GM23248 (cell line): Measurements from ENCODE around the gene ZNHIT6. TPM values are rescaled to one million over a fixed set of nuclear protein-coding genes. Genes with fewer than 3 reads are reported as not detected.

Experiments
- DNase-seq: peaks from one replicate; pipeline ENCODE4 v3.0.0-alpha.2; 2015
- H2AFZ ChIP-seq: fragments of 200-600 bp; sonication (generic); 2 replicates; pipeline ENCODE4 v1.6.1; 2016; ENCODE audit warnings: antibody characterized with exemption
- H3F3A ChIP-seq: fragments of 200-600 bp; sonication (generic); 2 replicates; pipeline ENCODE4 v1.6.1; 2016; ENCODE audit warnings: mild to moderate bottlenecking, antibody characterized with exemption, mixed run types; ENCODE audit not compliant: insufficient read depth
- H3K27ac ChIP-seq: fragments of 200-600 bp; sonication (generic); 2 replicates; pipeline ENCODE4 v1.5.1; 2016; ENCODE audit warnings: mild to moderate bottlenecking
- H3K27me3 ChIP-seq: fragments of 200-600 bp; sonication (generic); replicated peaks from 2 replicates; pipeline ENCODE4 v1.6.1; 2016; ENCODE audit warnings: mild to moderate bottlenecking; ENCODE audit not compliant: insufficient read depth
- H3K36me3 ChIP-seq: fragments of 200-600 bp; sonication (generic); 2 replicates; pipeline ENCODE4 v1.6.1; 2016; ENCODE audit warnings: low read depth, mild to moderate bottlenecking
- H3K4me1 ChIP-seq: fragments of 200-600 bp; sonication (generic); 2 replicates; pipeline ENCODE4 v1.6.1; 2016; ENCODE audit warnings: mild to moderate bottlenecking; ENCODE audit not compliant: insufficient read depth
- H3K4me2 ChIP-seq: fragments of 200-600 bp; sonication (generic); one replicate; pipeline ENCODE4 v1.6.1; 2016; ENCODE audit warnings: mild to moderate bottlenecking; ENCODE audit not compliant: unreplicated experiment
- H3K4me3 ChIP-seq: fragments of 200-600 bp; sonication (generic); 2 replicates; pipeline ENCODE4 v1.5.1; 2016; ENCODE audit warnings: mild to moderate bottlenecking
- H3K79me2 ChIP-seq: fragments of 200-600 bp; sonication (generic); 2 replicates; pipeline ENCODE4 v1.6.1; 2016; ENCODE audit warnings: mild to moderate bottlenecking; ENCODE audit not compliant: insufficient read depth
- H3K9ac ChIP-seq: fragments of 200-600 bp; sonication (generic); 2 replicates; pipeline ENCODE4 v1.6.1; 2016; ENCODE audit warnings: mild to moderate bottlenecking
- H3K9me2 ChIP-seq: fragments of 200-600 bp; sonication (generic); 2 replicates; pipeline ENCODE4 v1.6.1; 2016; ENCODE audit warnings: mixed run types, mild to moderate bottlenecking, moderate library complexity; ENCODE audit not compliant: insufficient read depth
- H3K9me3 ChIP-seq: fragments of 200-600 bp; sonication (generic); one replicate; pipeline ENCODE4 v1.6.1; 2017; ENCODE audit warnings: low read depth
- H4K20me1 ChIP-seq: fragments of 200-600 bp; sonication (generic); 2 replicates; pipeline ENCODE4 v1.6.0; 2016; ENCODE audit not compliant: insufficient read depth
- EZH2 ChIP-seq: fragments of 200-600 bp; sonication (generic); IDR thresholded peaks from 2 replicates; pipeline ENCODE4 v1.6.1; 2018; ENCODE audit warnings: antibody characterized with exemption, mild to moderate bottlenecking; ENCODE audit not compliant: insufficient read depth, poor library complexity, severe bottlenecking
- EZH2phosphoT487 ChIP-seq: fragments of 200-600 bp; sonication (generic); IDR thresholded peaks from 2 replicates; pipeline ENCODE4 v1.6.1; 2018; ENCODE audit warnings: antibody characterized with exemption, moderate library complexity, mild to moderate bottlenecking, low read depth; ENCODE audit not compliant: insufficient read depth
- WGBS, 2 experiments: methylation state at CpG; one replicate each; pipeline ENCODE4 v1.1.6; 2015 to 2017; ENCODE audit warnings: low lambda C conversion rate in 2 of 2, low coverage in 1 of 2; ENCODE audit errors: missing lambda C conversion rate in 2 of 2; 5-methylcytosine and 5-hydroxymethylcytosine counted together
- in situ Hi-C: fragments of 300-500 bp; cut with MboI; formaldehyde crosslinking; loops from 2 replicates; pipeline ENCODE4 v1.15.0; 2020
- polyA plus RNA-seq: library from polyadenylated mRNA; unstranded; fragments of >200 nt; fragmentation: Nextera tagmentation; extraction: Ambion mirVana; gene quantifications from 2 replicates; pipeline ENCODE4 v1.2.1, GENCODE V29; 2016
- total RNA-seq: library from RNA; depleted of rRNA; stranded (reverse); fragments of >200 nt; shearing (Covaris generic); gene quantifications from 2 replicates; pipeline ENCODE4 v1.2.3, GENCODE V29; 2014; rRNA removed

Gene ZNHIT6
- total and polyA plus RNA-seq, 2 experiments from 2014 or later = 16.6 to 31.6 TPM

DNA sequence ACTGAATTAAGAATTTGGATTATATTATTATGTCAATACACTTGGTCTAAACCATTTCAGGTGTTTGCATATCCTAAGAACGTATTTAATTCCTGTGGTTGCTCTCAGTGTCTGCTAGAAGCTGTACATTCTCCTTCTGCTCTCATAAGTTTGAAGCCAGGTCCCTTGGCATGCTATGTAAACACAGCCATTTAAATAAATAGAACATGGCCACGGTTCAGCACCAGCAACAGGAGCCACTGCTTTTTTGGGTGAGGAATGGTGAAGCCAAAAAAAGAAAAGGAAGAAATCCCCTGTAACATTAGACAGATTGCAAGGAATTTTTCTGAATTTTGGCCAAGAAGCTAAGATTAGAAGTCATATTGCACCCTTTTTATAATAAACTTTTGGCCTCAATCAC is 108.6 kb downstream of the ZNHIT6 start:
- DNase-seq = no peak
- Histone ChIP-seq H3K9me2 (no peaks in the 10 kb centered on the region), H2AFZ (no peak overlapping the region), H4K20me1 (no peaks in the 10 kb centered on the region), H3K27me3 (no peaks in the 10 kb centered on the region), H3K27ac (no peak overlapping the region), H3K36me3 (no peaks in the 10 kb centered on the region), H3K4me3 (no peak overlapping the region), H3K79me2 (no peaks in the 10 kb centered on the region), H3F3A (no peaks in the 10 kb centered on the region), H3K9me3 (no peaks in the 10 kb centered on the region), H3K9ac (no peak overlapping the region), H3K4me1 (no peaks in the 10 kb centered on the region), H3K4me2 (no peak overlapping the region)
- TF ChIP-seq EZH2phosphoT487 (no peak), EZH2 (no peak)
- WGBS, 2 experiments = 69 to 84% methylated on average over 2 of the region's 2 CpGs
- in situ Hi-C loops = no loop called here

Other genes starting within 250 kb of the ZNHIT6 start
- gene DDAH1, start 243.3 kb downstream of the ZNHIT6 start, total RNA-seq = 162 and 168 TPM in 2 replicates
- gene DDAH1, start 243.3 kb downstream of the ZNHIT6 start, polyA plus RNA-seq = 234 and 238 TPM in 2 replicates
- 93.5 and 106 TPM in 2 replicates for gene CCN1, start 127.7 kb downstream of the ZNHIT6 start, total RNA-seq
- gene CCN1, start 127.7 kb downstream of the ZNHIT6 start, polyA plus RNA-seq = 930 and 943 TPM in 2 replicates